K562 (cell line): Measurements from ENCODE around the gene PRR5. TPM values are rescaled to one million over a fixed set of nuclear protein-coding genes. Genes with fewer than 3 reads are reported as not detected.
A peak's percentile ranks its signal among the peaks of the same experiment; 100 is the strongest.

Source experiments
- ARHGAP35 ChIP-seq: fragments of 450-650 bp; IDR thresholded peaks from 2 replicates; pipeline ENCODE4 v1.6.1; 2018; ENCODE audit not compliant: partially characterized antibody
- ELF2 ChIP-seq: fragments of 250-450 bp; sonication (Bioruptor Pico); IDR thresholded peaks from 2 replicates; pipeline ENCODE4 v1.5.0; 2021; ENCODE audit warnings: mild to moderate bottlenecking
- EP300 ChIP-seq: IDR thresholded peaks from 2 replicates; pipeline ENCODE4 v1.6.1; 2012; ENCODE audit warnings: low read length, improper control_type of control experiment
- HNRNPH1 ChIP-seq: fragments of 200-400 bp; formaldehyde crosslinking; optimal IDR thresholded peaks from 2 replicates; pipeline ENCODE3; 2017; ENCODE audit warnings: low read depth, mild to moderate bottlenecking, low read length, moderate library complexity
- MYBL2 ChIP-seq, 2 experiments: fragments of 450-650 bp in 1 of 2; sonication (generic) in 1 of 2; formaldehyde crosslinking in 1 of 2; IDR thresholded peaks; 2 replicates each; pipeline versions ENCODE4 v1.6.1 to v1.8.1; 2017 to 2022; ENCODE audit warnings: borderline replicate concordance in 1 of 2, inconsistent platforms in 1 of 2, low read depth in 1 of 2, mild to moderate bottlenecking in 1 of 2, missing genetic modification reagents in 1 of 2, moderate library complexity in 1 of 2
- NBN ChIP-seq: fragments of 450-650 bp; IDR thresholded peaks from 2 replicates; pipeline ENCODE4 v1.6.1; 2016; ENCODE audit warnings: low read depth, mild to moderate bottlenecking
- NFRKB ChIP-seq: fragments of 450-650 bp; IDR thresholded peaks from 2 replicates; pipeline ENCODE4 v1.6.1; 2016; ENCODE audit warnings: low read depth
- PURB ChIP-seq: sonication (generic); formaldehyde crosslinking; IDR thresholded peaks from 2 replicates; pipeline ENCODE4 v1.9.0; 2021; ENCODE audit warnings: low read depth, mild to moderate bottlenecking, missing genetic modification reagents
- SIN3B ChIP-seq: fragments of 450-650 bp; IDR thresholded peaks from 2 replicates; pipeline ENCODE4 v1.6.1; 2017; ENCODE audit warnings: low read depth, mild to moderate bottlenecking, moderate library complexity
- TCF3 ChIP-seq: sonication (generic); formaldehyde crosslinking; IDR thresholded peaks from 2 replicates; pipeline ENCODE4 v1.4.0; 2020; ENCODE audit warnings: mild to moderate bottlenecking, missing genetic modification reagents
- XRCC5 ChIP-seq: fragments of 200-400 bp; formaldehyde crosslinking; IDR thresholded peaks from 2 replicates; pipeline ENCODE4 v1.6.1; 2017; ENCODE audit warnings: low read depth, mild to moderate bottlenecking, low read length
- ZEB2 ChIP-seq: fragments of 450-650 bp; IDR thresholded peaks from 2 replicates; pipeline ENCODE4 v1.6.1; 2016
- ZNF174 ChIP-seq: fragments of 250-450 bp; sonication (Bioruptor Pico); IDR thresholded peaks from 2 replicates; pipeline ENCODE4 v1.4.0; 2020; ENCODE audit warnings: mild to moderate bottlenecking
- ZNF668 ChIP-seq: fragments of 250-450 bp; sonication (Bioruptor Pico); IDR thresholded peaks from 2 replicates; pipeline ENCODE4 v1.8.0; 2022; ENCODE audit warnings: mild to moderate bottlenecking, inconsistent platforms
- ZNF717 ChIP-seq: fragments of 250-450 bp; sonication (Bioruptor Pico); IDR thresholded peaks from 2 replicates; pipeline ENCODE4 v1.5.0; 2021
- polyA plus RNA-seq, 8 experiments: library from polyadenylated mRNA; depleted of rRNA in 4 of 8; stranded (reverse) in 5 of 8; unstranded in 3 of 8; fragments of >200 nt; fragmentation: Nextera tagmentation in 2 of 8; fragmentation: Illumina TruSeq in 1 of 8; extraction: Ambion mirVana in 2 of 8; extraction: Trizol in 1 of 8; gene quantifications; 2 replicates each; pipeline versions ENCODE4 v1.2.1 to v1.2.3, GENCODE V29; 2011 to 2014; ENCODE audit warnings: inconsistent platforms in 1 of 8, missing spikeins in 1 of 8
- total RNA-seq, 7 experiments: library from RNA; depleted of rRNA in 6 of 7; stranded (reverse); fragments of >200 nt in 6 of 7; fragmentation: Illumina TruSeq in 2 of 7; extraction: Trizol in 2 of 7; gene quantifications; 2 replicates each; pipeline versions ENCODE4 v1.2.1 to v1.2.3, GENCODE V29; 2011 to 2021; ENCODE audit warnings: low replicate concordance in 1 of 7
- TF ChIP-seq, protein P1 (sequence below), 2 experiments: fragments of 150-350 bp in 1 of 2; IDR thresholded peaks; 2 replicates each; pipeline ENCODE4 v1.6.1; 2012 to 2016; ENCODE audit warnings: low read depth in 2 of 2, low read length in 2 of 2, mild to moderate bottlenecking in 1 of 2, moderate library complexity in 1 of 2
- TF ChIP-seq, protein P2 (sequence below): sonication (generic); formaldehyde crosslinking; IDR thresholded peaks from 2 replicates; pipeline ENCODE4 v1.8.1; 2023; ENCODE audit warnings: mild to moderate bottlenecking, missing genetic modification reagents, moderate library complexity

PRR5 gene
- total and polyA plus RNA-seq, 9 of the 15 experiments (the other 6 are each of a cell fraction or from before 2014, with no cell fraction given): 0.13 to 21.0 (median 7.5) TPM

DNA sequence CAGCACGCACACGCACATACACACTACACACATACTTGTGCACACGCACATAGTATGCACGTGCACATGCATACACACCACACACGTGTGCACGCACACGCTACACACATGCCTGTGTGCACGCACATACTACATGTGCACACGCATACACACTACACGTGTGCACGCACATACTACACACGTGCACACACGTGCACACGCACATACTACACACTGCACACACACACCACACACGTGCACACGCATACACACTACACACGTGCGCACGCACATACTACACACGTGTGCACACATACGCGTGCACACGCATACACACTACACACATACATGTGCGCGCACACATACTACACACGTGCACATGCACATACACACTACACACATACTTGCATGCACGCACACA lies 30.7 kb downstream of the PRR5 start (continued):
- no peak for TF ChIP-seq HNRNPH1
- TF ChIP-seq SIN3B: no peak
- no peak for TF ChIP-seq PURB
- TF ChIP-seq, protein P1, sequence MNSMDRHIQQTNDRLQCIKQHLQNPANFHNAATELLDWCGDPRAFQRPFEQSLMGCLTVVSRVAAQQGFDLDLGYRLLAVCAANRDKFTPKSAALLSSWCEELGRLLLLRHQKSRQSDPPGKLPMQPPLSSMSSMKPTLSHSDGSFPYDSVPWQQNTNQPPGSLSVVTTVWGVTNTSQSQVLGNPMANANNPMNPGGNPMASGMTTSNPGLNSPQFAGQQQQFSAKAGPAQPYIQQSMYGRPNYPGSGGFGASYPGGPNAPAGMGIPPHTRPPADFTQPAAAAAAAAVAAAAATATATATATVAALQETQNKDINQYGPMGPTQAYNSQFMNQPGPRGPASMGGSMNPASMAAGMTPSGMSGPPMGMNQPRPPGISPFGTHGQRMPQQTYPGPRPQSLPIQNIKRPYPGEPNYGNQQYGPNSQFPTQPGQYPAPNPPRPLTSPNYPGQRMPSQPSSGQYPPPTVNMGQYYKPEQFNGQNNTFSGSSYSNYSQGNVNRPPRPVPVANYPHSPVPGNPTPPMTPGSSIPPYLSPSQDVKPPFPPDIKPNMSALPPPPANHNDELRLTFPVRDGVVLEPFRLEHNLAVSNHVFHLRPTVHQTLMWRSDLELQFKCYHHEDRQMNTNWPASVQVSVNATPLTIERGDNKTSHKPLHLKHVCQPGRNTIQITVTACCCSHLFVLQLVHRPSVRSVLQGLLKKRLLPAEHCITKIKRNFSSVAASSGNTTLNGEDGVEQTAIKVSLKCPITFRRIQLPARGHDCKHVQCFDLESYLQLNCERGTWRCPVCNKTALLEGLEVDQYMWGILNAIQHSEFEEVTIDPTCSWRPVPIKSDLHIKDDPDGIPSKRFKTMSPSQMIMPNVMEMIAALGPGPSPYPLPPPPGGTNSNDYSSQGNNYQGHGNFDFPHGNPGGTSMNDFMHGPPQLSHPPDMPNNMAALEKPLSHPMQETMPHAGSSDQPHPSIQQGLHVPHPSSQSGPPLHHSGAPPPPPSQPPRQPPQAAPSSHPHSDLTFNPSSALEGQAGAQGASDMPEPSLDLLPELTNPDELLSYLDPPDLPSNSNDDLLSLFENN (IDR thresholded peaks at IDR 0.05; ENCODE audit: low read depth in 2 of 2, low read length in 2 of 2): no peak
- TF ChIP-seq ZNF717 (CRISPR knock-in tag): no peak
- no peak for TF ChIP-seq ZEB2
- TF ChIP-seq NBN: no peak
- no peak for TF ChIP-seq ZNF668 (CRISPR knock-in tag)
- no peak for TF ChIP-seq TCF3 (CRISPR knock-in tag)
- TF ChIP-seq, protein P2, sequence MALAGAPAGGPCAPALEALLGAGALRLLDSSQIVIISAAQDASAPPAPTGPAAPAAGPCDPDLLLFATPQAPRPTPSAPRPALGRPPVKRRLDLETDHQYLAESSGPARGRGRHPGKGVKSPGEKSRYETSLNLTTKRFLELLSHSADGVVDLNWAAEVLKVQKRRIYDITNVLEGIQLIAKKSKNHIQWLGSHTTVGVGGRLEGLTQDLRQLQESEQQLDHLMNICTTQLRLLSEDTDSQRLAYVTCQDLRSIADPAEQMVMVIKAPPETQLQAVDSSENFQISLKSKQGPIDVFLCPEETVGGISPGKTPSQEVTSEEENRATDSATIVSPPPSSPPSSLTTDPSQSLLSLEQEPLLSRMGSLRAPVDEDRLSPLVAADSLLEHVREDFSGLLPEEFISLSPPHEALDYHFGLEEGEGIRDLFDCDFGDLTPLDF (CRISPR knock-in tag): no peak
- TF ChIP-seq MYBL2 (IDR thresholded peaks at IDR 0.05; ENCODE audit: low read depth): no peak
- no peak for TF ChIP-seq MYBL2 (CRISPR knock-in tag; IDR thresholded peaks at IDR 0.05; ENCODE audit: borderline replicate concordance)
- TF ChIP-seq ELF2 (CRISPR knock-in tag): no peak
- TF ChIP-seq XRCC5: no peak
- TF ChIP-seq NFRKB: peak; percentile 91
- TF ChIP-seq ZNF174 (CRISPR knock-in tag): no peak
- no peak for TF ChIP-seq EP300
- TF ChIP-seq ARHGAP35: peak; percentile 27
